Activated T-cell treated with anti-CD3 and anti-CD28 coated beads, Interleukin-2, amount 50 U/mL, for 1 hour (primary cell): ENCODE data around the gene TSNAX.
"Not testable (repeated sequence)": the region's sequence is repeated elsewhere in the genome, so short reads cannot be mapped to it uniquely, and the experiment has no call there.

ENCODE experiments used
- DNase-seq: peaks from one replicate; pipeline ENCODE4 v3.0.0-alpha.2; 2020

Gene TSNAX

GRCh38 chr1:231564373-231564772 lies 35.9 kb downstream of the TSNAX start:
- no peak for DNase-seq

GRCh38 chr1:231566496-231566895 lies 38.0 kb downstream of the TSNAX start:
- no peak for DNase-seq

- DNase-seq: not testable (repeated sequence)
These were observed 41.8 kb downstream of the TSNAX start for GRCh38 chr1:231570262-231570661.

- DNase-seq: no peak
These were observed 43.4 kb downstream of the TSNAX start for GRCh38 chr1:231571904-231572303.

GRCh38 chr1:231575472-231575871 lies 47.0 kb downstream of the TSNAX start:
- no peak for DNase-seq

- DNase-seq: no peak
These were observed 48.6 kb downstream of the TSNAX start for GRCh38 chr1:231576804-231577718.

- no peak for DNase-seq
These were observed 52.4 kb downstream of the TSNAX start for GRCh38 chr1:231580874-231581273.

- no peak for DNase-seq
These were observed 53.4 kb downstream of the TSNAX start for GRCh38 chr1:231581859-231582258.

- no peak for DNase-seq
These were observed 54.9 kb downstream of the TSNAX start for GRCh38 chr1:231583376-231583775.

GRCh38 chr1:231584117-231584516 lies 55.6 kb downstream of the TSNAX start:
- DNase-seq: no peak

GRCh38 chr1:231584921-231585320 lies 56.5 kb downstream of the TSNAX start:
- DNase-seq: no peak

GRCh38 chr1:231590453-231591198 lies 62.2 kb downstream of the TSNAX start:
- peak; percentile 26 for DNase-seq

- DNase-seq: no peak
These were observed 63.0 kb downstream of the TSNAX start for GRCh38 chr1:231591466-231591865.

GRCh38 chr1:231592809-231593208 lies 64.3 kb downstream of the TSNAX start:
- no peak for DNase-seq

- not testable (repeated sequence) for DNase-seq
These were observed 64.8 kb downstream of the TSNAX start for GRCh38 chr1:231593264-231593663.

GRCh38 chr1:231594123-231594522 lies 65.7 kb downstream of the TSNAX start:
- DNase-seq: no peak

GRCh38 chr1:231594749-231595148 lies 66.3 kb downstream of the TSNAX start:
- no peak for DNase-seq

- DNase-seq: no peak
These were observed 67.9 kb downstream of the TSNAX start for GRCh38 chr1:231596337-231596791.

GRCh38 chr1:231597971-231598370 lies 69.5 kb downstream of the TSNAX start:
- no peak for DNase-seq

GRCh38 chr1:231600458-231600976 lies 72.0 kb downstream of the TSNAX start:
- no peak for DNase-seq

GRCh38 chr1:231601824-231602672 lies 73.6 kb downstream of the TSNAX start:
- no peak for DNase-seq

- no peak for DNase-seq
These were observed 74.2 kb downstream of the TSNAX start for GRCh38 chr1:231602673-231602984.
